GM23338 (cell line): ENCODE results near the gene MSH2. TPM values are rescaled to one million over a fixed set of nuclear protein-coding genes. Genes with fewer than 3 reads are reported as not detected.

Experiments used
- ATAC-seq: fragments of 200-7000 bp; cut with Tn5 transposase; 3 replicates; pipeline ENCODE4 v1.9.1; 2020
- DNase-seq: peaks from one replicate; pipeline ENCODE4 v3.0.0-alpha.2; 2015; ENCODE audit warnings: low spot score
- H2AFZ ChIP-seq: fragments of 200-600 bp; sonication (generic); 2 replicates; pipeline ENCODE4 v1.8.0; 2016; ENCODE audit warnings: antibody characterized with exemption, mild to moderate bottlenecking, moderate library complexity
- H3F3A ChIP-seq: fragments of 200-600 bp; sonication (generic); replicated peaks from 2 replicates; pipeline ENCODE4 v1.8.0; 2017; ENCODE audit warnings: antibody characterized with exemption, mixed run types, low read depth
- H3K27ac ChIP-seq: fragments of 200-600 bp; sonication (generic); 2 replicates; pipeline ENCODE4 v1.6.1; 2016; ENCODE audit warnings: low read depth
- H3K27me3 ChIP-seq: fragments of 200-600 bp; sonication (generic); 2 replicates; pipeline ENCODE4 v1.8.0; 2016; ENCODE audit warnings: mild to moderate bottlenecking, mixed run types, moderate library complexity; ENCODE audit not compliant: insufficient read depth
- H3K36me3 ChIP-seq: fragments of 200-600 bp; sonication (generic); 2 replicates; pipeline ENCODE4 v1.8.0; 2016; ENCODE audit warnings: mild to moderate bottlenecking; ENCODE audit not compliant: insufficient read depth
- H3K4me1 ChIP-seq: fragments of 200-600 bp; sonication (generic); 2 replicates; pipeline ENCODE4 v1.8.0; 2016; ENCODE audit warnings: mild to moderate bottlenecking, moderate library complexity; ENCODE audit not compliant: insufficient read depth
- H3K4me2 ChIP-seq: fragments of 200-600 bp; sonication (generic); 2 replicates; pipeline ENCODE4 v1.7.1; 2017; ENCODE audit warnings: mixed run types
- H3K4me3 ChIP-seq: fragments of 200-600 bp; sonication (generic); 2 replicates; pipeline ENCODE4 v1.6.1; 2016; ENCODE audit warnings: mixed run types
- H3K79me2 ChIP-seq: fragments of 200-600 bp; sonication (generic); replicated peaks from 2 replicates; pipeline ENCODE4 v1.8.0; 2017; ENCODE audit warnings: mild to moderate bottlenecking; ENCODE audit not compliant: insufficient read depth
- H3K9me2 ChIP-seq: fragments of 200-600 bp; sonication (generic); 2 replicates; pipeline ENCODE4 v1.8.0; 2017; ENCODE audit not compliant: insufficient read depth
- H4K20me1 ChIP-seq: fragments of 200-600 bp; sonication (generic); replicated peaks from 2 replicates; pipeline ENCODE4 v1.8.0; 2017; ENCODE audit warnings: mild to moderate bottlenecking; ENCODE audit not compliant: insufficient read depth
- H3K27ac Mint-ChIP-seq: 2 replicates; pipeline ENCODE4 v1.8.0; 2020; ENCODE audit warnings: inconsistent platforms, mild to moderate bottlenecking, moderate library complexity, mixed read lengths
- H3K27me3 Mint-ChIP-seq: 3 replicates; pipeline ENCODE4 v1.8.0; 2022; ENCODE audit warnings: low read depth, mild to moderate bottlenecking, moderate library complexity, mixed read lengths, inconsistent platforms; ENCODE audit not compliant: insufficient read depth, poor library complexity
- H3K36me3 Mint-ChIP-seq: 3 replicates; pipeline ENCODE4 v1.8.0; 2021; ENCODE audit warnings: low read depth, mild to moderate bottlenecking, inconsistent platforms, moderate library complexity, mixed read lengths
- H3K4me1 Mint-ChIP-seq: 3 replicates; pipeline ENCODE4 v1.8.0; 2020; ENCODE audit warnings: mild to moderate bottlenecking, inconsistent platforms, mixed read lengths
- H3K4me3 Mint-ChIP-seq: 3 replicates; pipeline ENCODE4 v1.8.0; 2021; ENCODE audit warnings: moderate library complexity, mild to moderate bottlenecking, inconsistent platforms, mixed read lengths
- H3K9me3 Mint-ChIP-seq: 3 replicates; pipeline ENCODE4 v1.8.0; 2020; ENCODE audit warnings: moderate library complexity, mild to moderate bottlenecking, inconsistent platforms, mixed read lengths
- CREB1 ChIP-seq: fragments of 250-450 bp; sonication (Bioruptor Pico); IDR thresholded peaks from 2 replicates; pipeline ENCODE4 v1.5.0; 2020; ENCODE audit warnings: low read depth, mild to moderate bottlenecking, moderate library complexity
- EZH2 ChIP-seq: fragments of 200-600 bp; sonication (generic); IDR thresholded peaks from one replicate; pipeline ENCODE4 v1.8.0; 2017; ENCODE audit warnings: antibody characterized with exemption, mild to moderate bottlenecking, low read depth; ENCODE audit not compliant: unreplicated experiment
- EZH2phosphoT487 ChIP-seq: fragments of 200-600 bp; sonication (generic); IDR thresholded peaks from one replicate; pipeline ENCODE4 v1.8.1; 2018; ENCODE audit warnings: antibody characterized with exemption; ENCODE audit not compliant: unreplicated experiment
- NANOG ChIP-seq: IDR thresholded peaks from 2 replicates; pipeline ENCODE4 v1.6.1; 2016; ENCODE audit warnings: antibody characterized with exemption, borderline replicate concordance
- POLR2AphosphoS5 ChIP-seq: IDR thresholded peaks from 2 replicates; pipeline ENCODE4 v1.6.1; 2016; ENCODE audit warnings: antibody characterized with exemption, low read depth
- STAT1 ChIP-seq: IDR thresholded peaks from one replicate; pipeline ENCODE4 v1.6.1; 2016; ENCODE audit warnings: antibody characterized with exemption; ENCODE audit not compliant: unreplicated experiment
- ZNF114 ChIP-seq: fragments of 250-450 bp; sonication (Bioruptor Pico); IDR thresholded peaks from 2 replicates; pipeline ENCODE4 v1.5.0; 2020; ENCODE audit warnings: mild to moderate bottlenecking, moderate library complexity
- ZNF331 ChIP-seq: fragments of 250-450 bp; sonication (Bioruptor Pico); IDR thresholded peaks from 2 replicates; pipeline ENCODE4 v1.5.0; 2020; ENCODE audit warnings: low read depth, mild to moderate bottlenecking, moderate library complexity
- ZNF462 ChIP-seq: fragments of 250-450 bp; sonication (Bioruptor Pico); IDR thresholded peaks from 2 replicates; pipeline ENCODE4 v1.5.0; 2020; ENCODE audit warnings: mild to moderate bottlenecking, moderate library complexity
- polyA plus RNA-seq: library from polyadenylated mRNA; unstranded; fragments of >200 nt; fragmentation: Nextera tagmentation; extraction: Ambion mirVana; gene quantifications from 2 replicates; pipeline ENCODE4 v1.2.1, GENCODE V29; 2016
- total RNA-seq: library from RNA; depleted of rRNA; stranded (reverse); fragments of >200 nt; shearing (Covaris generic); gene quantifications from 2 replicates; pipeline ENCODE4 v1.2.3, GENCODE V29; 2014
- TF ChIP-seq, protein P1 (sequence below), 2 experiments: fragments of 200-600 bp in 1 of 2; sonication (generic) in 1 of 2; conservative IDR thresholded peaks; 2 replicates each; pipeline versions ENCODE4 v1.5.1 to v1.6.1; 2016 to 2017; ENCODE audit warnings: antibody characterized with exemption in 2 of 2, low read depth in 2 of 2, mild to moderate bottlenecking in 2 of 2, moderate library complexity in 1 of 2

MSH2 gene
- total and polyA plus RNA-seq, 2 experiments from 2014 or later, result 156 to 249 TPM

DNA sequence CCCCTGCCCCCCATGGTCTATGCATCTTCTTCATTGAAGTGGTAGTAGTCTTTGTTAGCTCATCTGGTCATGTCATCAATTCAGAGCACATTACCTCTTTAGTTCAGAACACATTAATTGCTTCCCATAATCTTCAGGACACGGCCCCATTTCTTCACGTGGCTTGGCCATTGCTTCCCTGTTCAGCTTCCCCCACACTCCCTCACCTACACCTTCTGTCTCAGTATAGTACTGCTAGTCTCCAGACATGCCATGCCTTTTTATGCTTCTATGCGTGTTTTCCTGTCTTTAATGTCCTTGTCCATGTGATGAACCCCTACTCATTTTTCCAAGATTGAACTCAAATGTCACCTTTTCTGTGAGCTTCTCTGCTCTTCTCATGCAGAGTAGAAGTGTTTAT is 35.1 kb downstream of the MSH2 start (continued):
- TF ChIP-seq ZNF462, result no peak
- no peak for TF ChIP-seq POLR2AphosphoS5
- no peak for TF ChIP-seq NANOG
- TF ChIP-seq ZNF331 (CRISPR knock-in tag), result no peak
- no peak for TF ChIP-seq CREB1
- TF ChIP-seq STAT1, result no peak
- TF ChIP-seq, protein P1, sequence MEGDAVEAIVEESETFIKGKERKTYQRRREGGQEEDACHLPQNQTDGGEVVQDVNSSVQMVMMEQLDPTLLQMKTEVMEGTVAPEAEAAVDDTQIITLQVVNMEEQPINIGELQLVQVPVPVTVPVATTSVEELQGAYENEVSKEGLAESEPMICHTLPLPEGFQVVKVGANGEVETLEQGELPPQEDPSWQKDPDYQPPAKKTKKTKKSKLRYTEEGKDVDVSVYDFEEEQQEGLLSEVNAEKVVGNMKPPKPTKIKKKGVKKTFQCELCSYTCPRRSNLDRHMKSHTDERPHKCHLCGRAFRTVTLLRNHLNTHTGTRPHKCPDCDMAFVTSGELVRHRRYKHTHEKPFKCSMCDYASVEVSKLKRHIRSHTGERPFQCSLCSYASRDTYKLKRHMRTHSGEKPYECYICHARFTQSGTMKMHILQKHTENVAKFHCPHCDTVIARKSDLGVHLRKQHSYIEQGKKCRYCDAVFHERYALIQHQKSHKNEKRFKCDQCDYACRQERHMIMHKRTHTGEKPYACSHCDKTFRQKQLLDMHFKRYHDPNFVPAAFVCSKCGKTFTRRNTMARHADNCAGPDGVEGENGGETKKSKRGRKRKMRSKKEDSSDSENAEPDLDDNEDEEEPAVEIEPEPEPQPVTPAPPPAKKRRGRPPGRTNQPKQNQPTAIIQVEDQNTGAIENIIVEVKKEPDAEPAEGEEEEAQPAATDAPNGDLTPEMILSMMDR (conservative IDR thresholded peaks at IDR 0.05; ENCODE audit: low read depth in 2 of 2), result no peak

DNA sequence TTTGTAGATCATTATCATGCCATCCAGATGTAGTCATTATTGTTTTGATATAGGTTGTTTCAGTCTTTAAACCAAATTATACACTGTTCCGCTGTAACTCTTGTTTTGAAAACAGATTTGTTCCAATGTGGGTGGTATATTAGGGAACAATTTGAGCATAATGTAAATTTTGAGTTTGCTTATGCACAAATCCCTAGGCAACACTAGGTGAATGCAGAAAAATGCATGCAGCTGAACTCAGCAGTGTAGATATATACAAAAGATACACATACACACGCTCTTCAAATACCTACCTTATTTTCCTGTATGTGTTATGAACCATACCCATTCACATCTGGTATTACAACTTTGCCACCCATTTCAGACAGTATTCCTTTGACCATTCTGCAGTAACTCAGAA is 35.8 kb downstream of the MSH2 start:
- H3K27me3 ChIP-seq, result no peaks in the 10 kb centered on the region
- H3K4me2 ChIP-seq, result no peak overlapping the region
- peaks cover 23% of the 10 kb centered on the region for H3F3A ChIP-seq
- no peak overlapping the region for H3K4me3 ChIP-seq
- Mint-ChIP-seq H3K27me3 (peaks cover 8% of the 10 kb centered on the region), H3K27ac (no peak overlapping the region), H3K9me3 (peaks cover 11% of the 10 kb centered on the region), H3K4me3 (no peak overlapping the region), H3K36me3 (peaks cover 80% of the 10 kb centered on the region), H3K4me1 (no peaks in the 10 kb centered on the region; the same call in 2 of the 3 replicates)
- TF ChIP-seq CREB1, result no peak
- no peak for TF ChIP-seq NANOG
- TF ChIP-seq ZNF114, result no peak
- TF ChIP-seq EZH2phosphoT487, result no peak
- no peak for TF ChIP-seq EZH2
- H3K4me1 ChIP-seq, result no peaks in the 10 kb centered on the region
- H3K79me2 ChIP-seq, result peaks cover 85% of the 10 kb centered on the region
- DNase-seq (no peak), ATAC-seq (no peak)
- peaks cover 36% of the 10 kb centered on the region for H3K36me3 ChIP-seq
- H4K20me1 ChIP-seq, result peaks cover 39% of the 10 kb centered on the region
- H2AFZ ChIP-seq, result no peak overlapping the region
- no peaks in the 10 kb centered on the region for H3K9me2 ChIP-seq
- no peak overlapping the region for H3K27ac ChIP-seq
